Measurements from ENCODE around the gene KERA.

DNA sequence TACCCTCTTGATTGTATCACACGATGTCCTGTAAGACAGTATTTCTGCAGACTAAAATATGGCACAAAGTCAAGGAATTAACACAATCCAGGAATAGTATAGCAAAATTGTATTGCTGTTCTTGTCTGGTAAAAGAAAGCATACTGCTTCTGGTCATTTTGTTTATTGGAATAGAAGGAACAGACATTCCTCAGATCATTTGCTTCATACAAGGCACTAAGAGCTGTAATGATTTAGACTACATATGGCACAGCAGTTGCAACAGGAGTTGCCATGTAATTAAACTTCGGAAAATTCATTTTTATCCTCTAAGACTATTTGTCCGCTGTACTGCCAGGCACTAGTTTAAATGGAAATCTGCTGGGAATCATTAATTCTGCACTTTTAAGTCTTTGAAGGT is 7.6 kb upstream of the KERA start:
- TF ChIP-seq CTCF (IDR thresholded peaks at IDR 0.05) (no peak), POLR2A (IDR thresholded peaks at IDR 0.05) (no peak)
